Central memory CD4-positive, alpha-beta T cell (primary cell): ENCODE data around the gene PNLIP.

Experiments
- DNase-seq: peaks from one replicate; pipeline ENCODE4 v3.0.0; 2022
- total RNA-seq, 3 experiments: gene quantifications; one replicate each; lab custom pipeline; 2026; lab: John Stamatoyannopoulos, UW

PNLIP gene
- total RNA-seq = 0 reads per million in 3 experiments

- no peak for DNase-seq
Measured at GRCh38 chr10:116545756-116546155, at the start of gene PNLIP. PNLIP (plus strand) TSS chr10:116545931; CDS start chr10:116546093, 162 bp downstream.

GRCh38 chr10:116504786-116505185 lies 40.9 kb upstream of the PNLIP start:
- no peak for DNase-seq

GRCh38 chr10:116510565-116510964 lies 35.2 kb upstream of the PNLIP start:
- no peak for DNase-seq

GRCh38 chr10:116511365-116511764 lies 34.4 kb upstream of the PNLIP start:
- no peak for DNase-seq

- DNase-seq = no peak
Measured at GRCh38 chr10:116521424-116522290, 24.1 kb upstream of the PNLIP start.

- no peak for DNase-seq
Measured at GRCh38 chr10:116522803-116523381, 22.8 kb upstream of the PNLIP start.

GRCh38 chr10:116524736-116525135 lies 21.0 kb upstream of the PNLIP start:
- no peak for DNase-seq

GRCh38 chr10:116526219-116526618 lies 19.5 kb upstream of the PNLIP start:
- DNase-seq = no peak

GRCh38 chr10:116536810-116537209 lies 8.9 kb upstream of the PNLIP start:
- DNase-seq = no peak

- DNase-seq = no peak
Measured at GRCh38 chr10:116538456-116538855, 7.3 kb upstream of the PNLIP start.

- no peak for DNase-seq
Measured at GRCh38 chr10:116538992-116539391, 6.7 kb upstream of the PNLIP start.

- DNase-seq = no peak
Measured at GRCh38 chr10:116540814-116541213, 4.9 kb upstream of the PNLIP start.

GRCh38 chr10:116542007-116542677 lies 3.6 kb upstream of the PNLIP start:
- no peak for DNase-seq

GRCh38 chr10:116545122-116545521 lies 609 bp upstream of the PNLIP start:
- no peak for DNase-seq

- DNase-seq = no peak
Measured at GRCh38 chr10:116548301-116548700, 2.6 kb downstream of the PNLIP start.

GRCh38 chr10:116553378-116553980 lies 7.7 kb downstream of the PNLIP start:
- no peak for DNase-seq

- no peak for DNase-seq
Measured at GRCh38 chr10:116554628-116555027, 8.9 kb downstream of the PNLIP start.

- DNase-seq = no peak
Measured at GRCh38 chr10:116555880-116556279, 10.1 kb downstream of the PNLIP start.

- no peak for DNase-seq
Measured at GRCh38 chr10:116557305-116557880, 11.7 kb downstream of the PNLIP start.

GRCh38 chr10:116565534-116565933 lies 19.8 kb downstream of the PNLIP start:
- DNase-seq = no peak

GRCh38 chr10:116566932-116567331 lies 21.2 kb downstream of the PNLIP start:
- DNase-seq = no peak

- no peak for DNase-seq
Measured at GRCh38 chr10:116567335-116567734, 21.6 kb downstream of the PNLIP start.

GRCh38 chr10:116574797-116575196 lies 29.1 kb downstream of the PNLIP start:
- DNase-seq = no peak
